Stimulated activated CD8-positive, alpha-beta memory T cell treated with anti-CD3 and anti-CD28 coated beads, Interleukin-7, amount 100 ng/mL, for 4 hours (primary cell): ENCODE data around the gene ROBO2.

Source experiments
- DNase-seq, 2 donors: peaks; one replicate each; pipeline ENCODE4 v3.0.0-alpha.2; 2020; ENCODE audit warnings: low read depth in 2 of 2

The ROBO2 gene

DNA sequence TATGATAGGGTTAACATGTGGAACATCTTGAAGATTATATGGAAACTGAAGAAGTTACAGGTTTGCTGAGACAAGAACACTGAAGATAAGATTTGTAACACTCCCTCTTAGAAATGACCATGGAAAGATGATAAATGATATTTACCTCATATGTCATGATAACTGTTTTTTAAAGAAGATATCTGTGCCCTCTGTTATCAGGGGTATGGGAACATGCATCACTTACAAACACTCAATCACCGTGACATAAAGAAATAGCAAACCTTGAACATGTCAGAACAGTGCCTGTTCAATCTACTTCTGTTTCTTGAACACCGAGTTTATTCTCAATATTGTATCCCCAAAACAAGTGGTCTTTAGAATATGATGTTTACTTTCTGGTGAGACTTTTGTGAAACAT is 149.4 kb downstream of the ROBO2 start:
- DNase-seq: no peak

DNA sequence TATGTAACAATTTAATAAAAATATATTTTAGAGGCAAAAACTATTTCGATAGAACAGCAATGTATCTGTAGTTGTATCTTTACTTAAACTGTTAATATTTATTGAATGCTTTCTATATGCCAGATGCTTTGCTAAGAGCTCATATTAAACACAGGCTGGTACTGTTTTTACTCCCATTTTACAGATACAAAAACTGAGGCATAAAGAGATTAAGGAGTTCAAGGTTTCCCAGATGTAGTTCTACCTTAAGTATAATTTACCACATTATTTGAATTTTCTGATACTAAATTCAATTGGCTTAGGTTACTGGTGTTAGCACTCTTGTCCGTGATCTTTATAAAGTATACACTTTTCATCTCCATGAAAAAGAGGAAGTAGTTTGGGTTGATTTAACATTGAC is 149.8 kb downstream of the ROBO2 start:
- no peak for DNase-seq

DNA sequence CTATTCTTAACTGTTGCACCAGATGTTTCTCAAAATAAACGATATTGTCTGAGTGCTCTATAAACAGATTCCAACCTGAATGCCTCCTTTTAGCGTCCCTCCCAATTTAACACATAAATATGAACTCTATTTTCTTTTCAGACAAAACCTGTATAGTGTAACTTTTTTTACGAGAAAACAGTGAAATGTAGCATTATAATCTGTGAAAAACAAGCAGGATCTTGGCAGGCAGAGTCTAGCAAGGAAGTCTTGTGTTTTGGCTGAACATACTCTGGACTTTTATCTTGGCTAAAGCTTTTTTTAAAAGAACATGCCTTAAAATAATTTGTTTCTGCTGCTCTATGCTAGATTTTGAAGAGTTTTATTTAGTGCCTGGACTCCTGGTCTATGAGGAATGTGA is 150.5 kb downstream of the ROBO2 start:
- DNase-seq: no peak

GRCh38 chr3:77191014-77191413 is 151.1 kb downstream of the ROBO2 start:
- DNase-seq: no peak

DNA sequence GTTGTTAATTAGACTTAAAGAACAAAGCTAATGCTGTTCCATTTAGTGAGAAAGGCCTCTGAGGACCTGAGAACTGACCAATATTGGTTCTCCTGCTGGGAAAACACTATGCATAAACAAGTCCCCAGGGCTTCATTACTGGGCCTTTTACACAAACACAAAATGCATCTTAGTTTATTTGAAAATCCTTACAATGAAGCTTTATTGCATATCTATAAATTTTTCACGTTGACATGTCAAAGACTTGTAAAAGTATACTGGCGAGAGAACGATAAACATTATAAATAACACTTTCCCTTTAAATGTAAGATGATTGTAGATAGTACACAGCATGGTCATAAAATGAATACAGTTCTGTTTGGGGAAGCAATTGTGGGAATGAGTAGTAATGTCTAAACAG is 151.7 kb downstream of the ROBO2 start:
- no peak for DNase-seq

DNA sequence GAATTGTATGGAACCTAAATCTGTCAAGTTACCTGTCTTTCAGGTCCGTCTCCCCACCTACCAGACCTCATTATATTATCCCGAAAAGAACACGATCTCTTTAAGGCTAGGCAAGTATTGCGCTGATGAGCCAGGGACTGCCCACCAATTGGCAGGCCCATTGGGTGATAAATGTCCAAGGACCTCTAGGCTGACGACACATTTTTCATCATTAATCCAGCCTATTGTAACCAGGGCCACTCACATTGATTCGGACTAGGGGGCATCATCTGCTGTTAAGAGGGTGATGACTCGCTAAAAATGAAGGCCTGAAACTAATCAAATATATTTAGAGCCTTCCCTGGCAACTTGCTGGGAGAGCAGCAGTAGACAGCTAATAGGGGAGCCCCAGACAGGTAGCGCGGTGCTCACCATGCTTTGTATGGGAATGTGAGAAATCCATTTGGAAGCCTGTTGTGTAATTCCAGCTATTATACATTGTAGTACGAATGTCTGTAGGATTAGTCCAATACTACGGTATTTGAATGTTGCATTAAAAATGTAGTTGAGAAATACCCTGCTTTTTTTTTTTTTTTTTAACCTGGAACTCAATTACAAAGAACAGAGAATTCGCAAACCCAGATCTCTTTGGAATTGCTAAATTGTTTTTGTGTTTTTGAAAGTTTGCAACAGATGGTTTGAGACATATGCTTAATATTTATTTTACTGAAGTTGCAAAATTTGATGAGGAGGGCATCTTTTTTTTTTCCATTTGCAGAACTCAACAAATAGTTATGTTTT is 156.1 kb downstream of the ROBO2 start:
- DNase-seq: no peak

GRCh38 chr3:77197408-77197807 is 157.5 kb downstream of the ROBO2 start:
- no peak for DNase-seq

DNA sequence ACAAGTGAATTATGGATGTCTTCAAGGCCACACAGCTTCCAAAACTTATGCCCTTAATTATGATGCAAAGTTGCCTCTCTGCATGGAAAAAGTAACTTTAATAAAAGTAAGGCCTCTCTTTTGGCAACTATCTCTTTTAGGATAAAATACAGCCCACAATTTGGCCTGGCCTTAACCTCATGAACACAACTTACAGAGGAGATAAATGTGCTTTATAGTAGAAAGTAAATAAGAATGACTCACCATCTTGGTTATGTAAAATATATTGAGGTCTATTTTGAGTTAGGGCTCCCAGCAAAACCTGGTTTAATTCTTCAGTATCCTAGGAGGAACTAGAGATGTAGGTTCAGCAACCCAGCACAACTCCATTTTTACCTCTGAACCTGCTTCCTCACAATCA is 164.0 kb downstream of the ROBO2 start:
- DNase-seq: no peak

DNA sequence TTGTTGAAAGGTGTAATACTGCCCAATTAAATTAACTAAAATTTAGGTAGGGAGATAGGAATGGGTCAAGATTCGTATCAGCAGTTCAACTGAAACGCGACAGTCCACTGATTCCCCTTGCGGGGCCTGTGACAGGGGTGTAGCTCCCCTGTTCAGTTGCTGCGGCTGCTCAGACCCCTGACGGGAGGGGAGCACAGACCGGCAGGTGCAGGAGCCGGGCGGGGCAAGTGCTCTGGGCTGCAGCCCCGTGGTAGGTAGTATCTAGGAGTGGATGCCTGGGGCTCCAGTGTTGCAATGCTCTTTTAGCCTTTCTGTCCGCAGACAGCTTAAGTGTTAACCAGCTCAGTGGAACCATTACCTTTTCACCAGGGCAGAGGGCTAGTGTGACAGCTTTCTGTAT is 164.9 kb downstream of the ROBO2 start:
- DNase-seq: no peak

DNA sequence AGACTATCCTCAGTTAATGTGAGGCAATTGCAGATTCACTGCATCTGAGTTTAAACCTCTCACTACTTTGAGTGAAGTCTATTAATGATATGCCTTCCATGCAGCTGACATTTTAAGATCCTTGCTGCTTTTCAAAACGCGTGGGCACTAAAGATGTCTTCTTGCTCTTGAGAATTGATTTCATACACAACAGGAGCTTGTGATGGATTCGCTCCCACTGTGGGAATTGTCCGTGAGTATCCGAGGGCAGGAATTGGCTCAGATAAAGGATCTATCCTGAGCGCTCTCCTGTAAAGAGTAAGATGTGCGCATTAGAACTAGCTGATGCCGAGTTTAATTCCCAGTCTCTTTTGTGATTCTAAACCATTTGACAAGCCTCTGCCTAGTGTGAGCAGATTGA is 167.9 kb downstream of the ROBO2 start:
- no peak for DNase-seq

- DNase-seq: no peak
Measured at GRCh38 chr3:77222701-77223100, 182.8 kb downstream of the ROBO2 start.

DNA sequence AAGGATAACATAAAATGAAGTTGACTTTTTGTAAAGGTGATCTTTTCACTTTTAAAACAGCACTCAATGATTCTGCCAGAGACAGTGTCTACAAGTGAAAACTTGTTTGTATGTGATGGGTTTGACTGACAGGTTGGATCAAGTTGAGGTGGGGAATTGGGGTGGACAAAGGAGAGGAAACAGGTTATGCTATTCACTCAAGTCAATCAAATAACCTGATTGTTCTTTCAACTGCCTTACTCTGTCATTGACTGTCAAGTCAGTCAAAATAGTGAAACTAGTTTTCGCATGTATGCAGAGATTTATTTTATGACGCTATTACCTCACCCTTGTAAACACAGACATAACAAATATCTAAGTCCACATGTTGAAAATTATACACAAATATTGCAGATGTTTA is 187.7 kb downstream of the ROBO2 start:
- DNase-seq: no peak

DNA sequence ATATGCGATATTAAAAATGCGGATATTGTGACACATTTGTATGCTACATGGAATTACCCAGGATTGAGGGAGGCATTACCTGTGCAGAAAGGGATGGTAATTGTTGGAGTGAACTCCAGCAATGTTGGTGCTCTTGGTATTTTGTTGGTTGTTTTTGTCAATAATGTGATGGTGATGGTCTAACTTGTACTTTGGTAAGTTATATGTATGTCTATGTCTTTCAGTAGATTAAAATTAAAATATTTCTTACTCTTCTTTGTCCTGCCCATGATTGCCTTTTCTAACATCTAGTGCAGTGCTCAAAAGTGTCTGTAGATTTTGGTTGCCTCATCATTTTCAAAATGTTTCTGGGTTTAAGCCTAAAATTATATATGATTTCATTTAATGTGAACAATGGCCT is 192.7 kb downstream of the ROBO2 start:
- DNase-seq: no peak

DNA sequence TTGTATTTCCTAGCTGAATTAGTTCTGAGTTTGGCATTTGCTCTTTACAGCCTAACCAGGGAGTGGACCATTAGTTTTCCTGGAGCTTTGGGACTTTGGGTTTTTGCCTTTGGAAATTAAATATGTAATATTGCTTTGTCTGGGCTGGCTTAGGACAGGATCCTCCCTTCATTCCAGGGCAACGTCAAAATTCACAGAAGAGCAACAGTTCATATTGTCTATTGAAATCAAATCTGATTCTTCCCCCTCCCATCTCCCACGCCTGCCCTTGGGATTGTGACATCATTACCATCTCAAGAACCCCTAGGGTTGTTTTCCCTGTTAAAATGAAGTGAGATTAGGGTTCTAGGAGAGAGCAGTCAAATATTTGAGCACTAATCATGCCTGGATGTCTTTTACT is 194.1 kb downstream of the ROBO2 start:
- no peak for DNase-seq

DNA sequence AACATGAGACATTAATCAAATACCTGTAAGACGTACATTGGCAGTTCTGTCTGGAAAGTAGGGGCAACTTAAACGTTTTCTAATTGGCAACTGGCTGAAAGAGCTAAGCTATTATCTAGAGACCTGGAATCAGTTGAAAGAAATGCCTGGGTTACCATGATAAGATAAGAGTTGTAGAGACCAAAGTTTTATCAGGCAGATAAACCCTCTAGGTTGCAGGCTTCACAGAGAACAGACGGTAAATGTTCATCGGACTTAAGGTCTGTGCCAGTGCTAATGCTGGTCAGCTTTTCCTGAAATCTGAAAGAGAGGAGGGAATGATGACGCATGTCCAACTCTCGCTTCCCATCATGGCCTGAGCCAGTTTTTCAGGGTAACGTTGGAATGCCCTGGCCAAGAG is 196.2 kb downstream of the ROBO2 start:
- DNase-seq: no peak

- DNase-seq: no peak
Measured at GRCh38 chr3:77240072-77240650, 200.3 kb downstream of the ROBO2 start.

- DNase-seq: no peak
Measured at GRCh38 chr3:77242371-77242770, 202.5 kb downstream of the ROBO2 start.

- DNase-seq: no peak
Measured at GRCh38 chr3:77244981-77245380, 205.1 kb downstream of the ROBO2 start.

- DNase-seq: no peak
Measured at GRCh38 chr3:77247061-77247460, 207.2 kb downstream of the ROBO2 start.

GRCh38 chr3:77247817-77248216 is 207.9 kb downstream of the ROBO2 start:
- no peak for DNase-seq

DNA sequence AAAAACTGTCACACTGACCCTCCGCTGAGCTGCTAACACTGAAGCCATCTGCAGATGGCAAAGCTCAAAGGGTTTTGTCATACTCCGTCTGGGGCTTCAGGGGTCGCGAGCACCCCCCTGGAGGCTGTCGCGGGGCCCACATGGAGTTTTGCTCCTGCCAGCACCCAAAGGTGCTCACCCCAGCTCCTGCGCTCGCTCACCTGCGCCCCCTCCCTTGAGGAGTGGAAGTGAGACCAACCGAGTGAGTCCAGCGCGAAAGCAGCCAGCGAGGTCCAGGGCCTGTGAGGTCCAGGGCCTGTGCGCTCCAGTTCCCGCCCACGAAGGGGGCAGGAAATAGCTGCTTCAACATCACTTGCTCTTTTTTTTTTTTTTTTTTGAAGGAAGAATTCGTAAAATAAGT is 208.5 kb downstream of the ROBO2 start:
- no peak for DNase-seq

- DNase-seq: no peak
Measured at GRCh38 chr3:77251136-77251535, 211.2 kb downstream of the ROBO2 start.

DNA sequence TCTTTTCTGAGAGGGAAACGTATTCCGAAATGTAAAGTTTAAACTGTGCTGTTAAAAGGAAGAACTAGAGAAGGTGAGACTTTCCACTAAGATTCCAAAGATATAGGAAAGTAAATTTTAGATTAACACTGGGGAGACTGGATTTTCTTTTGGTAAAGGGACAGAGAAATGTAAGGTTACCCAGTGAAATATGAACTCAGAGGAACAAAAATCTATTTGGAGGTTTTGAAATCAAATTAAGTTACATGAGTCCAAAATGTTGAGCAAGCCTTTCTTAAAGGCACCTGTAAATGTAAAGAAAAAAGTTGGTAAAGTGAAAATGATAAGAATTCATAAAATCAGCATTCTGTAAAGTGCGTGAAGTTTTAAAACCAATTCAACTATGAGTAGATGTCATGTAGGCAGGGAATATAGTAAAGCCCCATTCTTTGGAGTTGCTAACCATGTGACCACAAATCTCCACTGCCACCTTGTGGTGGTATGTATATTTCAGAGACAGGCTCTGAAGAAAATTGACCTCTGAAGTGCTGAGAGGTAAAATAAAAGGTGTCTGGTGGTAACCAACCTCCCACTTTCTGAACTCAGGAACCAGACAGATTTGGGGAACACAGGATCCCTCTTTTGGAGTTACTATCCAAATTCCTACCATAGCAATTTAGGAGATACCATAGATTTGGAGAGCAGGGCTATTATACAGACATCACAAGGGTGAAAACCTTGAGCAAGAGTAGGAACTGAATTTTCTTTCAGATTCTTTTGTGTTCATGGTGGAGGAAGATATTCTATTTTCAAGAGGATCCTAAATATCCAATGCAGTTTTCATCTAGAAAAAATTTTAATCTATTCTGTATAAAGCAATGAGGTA is 215.3 kb downstream of the ROBO2 start:
- no peak for DNase-seq
